H1 (cell line): ENCODE measurements around the gene MYBPHL. TPM values are rescaled to one million over a fixed set of nuclear protein-coding genes. Genes with fewer than 3 reads are reported as not detected.

Experiments
- CTCF ChIA-PET: fragments of 300-600 bp; sonication (Branson Sonifier 250); formaldehyde crosslinking; loops from one replicate; lab custom pipeline; 2021; ENCODE audit not compliant: partially characterized antibody; lab: Charles Lee
- POLR2A ChIA-PET: fragments of 300-600 bp; sonication (Branson Sonifier 250); formaldehyde crosslinking; loops from one replicate; lab custom pipeline; 2021; ENCODE audit warnings: inconsistent platforms; ENCODE audit not compliant: partially characterized antibody; lab: Charles Lee
- DNase-seq, 2 experiments: peaks; one replicate each; pipeline versions ENCODE4 v3.0.0 to v3.0.0-alpha.2; 2010 to 2022; ENCODE audit warnings: low spot score in 2 of 2, low read depth in 1 of 2, mixed read lengths in 1 of 2
- FAIRE-seq: peaks from 2 replicates; lab custom pipeline; 2011; peaks lifted over from hg19 to GRCh38; lab: Jason Lieb, UNC
- H2AFZ ChIP-seq: 2 replicates; pipeline ENCODE4 v1.8.1; 2012; ENCODE audit warnings: low read length, inconsistent platforms
- H2AK5ac ChIP-seq: 2 replicates; pipeline ENCODE4 v1.6.1; 2013; ENCODE audit warnings: low read depth, low read length
- H2BK120ac ChIP-seq: replicated peaks from 2 replicates; pipeline ENCODE3; 2013; ENCODE audit warnings: low read depth, low read length, inconsistent platforms
- H2BK12ac ChIP-seq: 2 replicates; pipeline ENCODE4 v1.6.1; 2013; ENCODE audit warnings: low read depth, low read length
- H2BK15ac ChIP-seq: 2 replicates; pipeline ENCODE4 v1.6.1; 2013; ENCODE audit warnings: low read length
- H2BK20ac ChIP-seq: 2 replicates; pipeline ENCODE4 v1.6.1; 2013; ENCODE audit warnings: low read length
- H2BK5ac ChIP-seq: 2 replicates; pipeline ENCODE4 v1.6.1; 2013; ENCODE audit warnings: low read depth, low read length
- H3K14ac ChIP-seq: 2 replicates; pipeline ENCODE4 v1.6.1; 2013; ENCODE audit warnings: inconsistent platforms; ENCODE audit not compliant: insufficient read length
- H3K18ac ChIP-seq: 2 replicates; pipeline ENCODE4 v1.6.1; 2013; ENCODE audit warnings: low read length; ENCODE audit errors: extremely low read depth
- H3K23ac ChIP-seq: 2 replicates; pipeline ENCODE4 v1.6.1; 2013; ENCODE audit warnings: inconsistent platforms; ENCODE audit not compliant: insufficient read length
- H3K23me2 ChIP-seq: 2 replicates; pipeline ENCODE4 v1.6.1; 2013; ENCODE audit warnings: low read depth, low read length
- H3K27ac ChIP-seq: 2 replicates; pipeline ENCODE4 v1.6.1; 2011; ENCODE audit warnings: low read depth, low read length, inconsistent platforms
- H3K27me3 ChIP-seq, 4 experiments: replicated peaks in 1 of 4; 1 replicate in 1 of 4; 2 replicates in 3 of 4; pipeline versions ENCODE4 v1.6.1 to v1.8.1; 2011 to 2013; ENCODE audit warnings: low read length in 3 of 4, mild to moderate bottlenecking in 3 of 4, inconsistent platforms in 2 of 4, mixed read lengths in 2 of 4, moderate library complexity in 1 of 4; ENCODE audit not compliant: control insufficient read depth in 3 of 4, insufficient read depth in 3 of 4; ENCODE audit errors: extremely low read depth in 1 of 4
- H3K36me3 ChIP-seq, 4 experiments: 2 replicates each; pipeline versions ENCODE4 v1.6.1 to v1.8.1; 2011 to 2013; ENCODE audit warnings: mild to moderate bottlenecking in 4 of 4, low read length in 3 of 4, moderate library complexity in 2 of 4, control low read depth in 1 of 4, inconsistent platforms in 1 of 4; ENCODE audit not compliant: insufficient read depth in 4 of 4, control insufficient read depth in 2 of 4
- H3K4ac ChIP-seq: replicated peaks from 2 replicates; pipeline ENCODE3; 2013; ENCODE audit warnings: low read length, low read depth, mixed read lengths, inconsistent platforms; ENCODE audit not compliant: insufficient read length
- H3K4me1 ChIP-seq, 4 experiments: replicated peaks in 1 of 4; 1 replicate in 1 of 4; 2 replicates in 3 of 4; pipeline versions ENCODE4 v1.6.1 to v1.8.1; 2011 to 2013; ENCODE audit warnings: low read length in 3 of 4, inconsistent platforms in 2 of 4, mixed read lengths in 1 of 4; ENCODE audit not compliant: insufficient read depth in 4 of 4, control insufficient read depth in 3 of 4
- H3K4me2 ChIP-seq, 2 experiments: 2 replicates each; pipeline versions ENCODE4 v1.6.1 to v1.8.1; 2011 to 2013; ENCODE audit warnings: low read depth in 2 of 2, low read length in 2 of 2, control low read depth in 1 of 2, inconsistent platforms in 1 of 2, mild to moderate bottlenecking in 1 of 2; ENCODE audit not compliant: insufficient read depth in 1 of 2
- H3K4me3 ChIP-seq, 4 experiments: fragments of 200-600, 300-600 bp in 1 of 4; sonication (generic), shearing (Covaris generic), sonication (Bioruptor Twin) in 1 of 4; 2 replicates each; pipeline versions ENCODE4 v1.5.1 to v1.8.1; 2011 to 2016; ENCODE audit warnings: low read length in 4 of 4, low read depth in 3 of 4, control low read depth in 2 of 4, inconsistent platforms in 2 of 4, mild to moderate bottlenecking in 2 of 4, mixed read lengths in 1 of 4, moderate library complexity in 1 of 4; ENCODE audit not compliant: insufficient read depth in 2 of 4; ENCODE audit errors: extremely low read depth in 1 of 4
- H3K56ac ChIP-seq: replicated peaks from 2 replicates; pipeline ENCODE3; 2013; ENCODE audit warnings: low read depth, mild to moderate bottlenecking, mixed read lengths, low read length, inconsistent platforms; ENCODE audit not compliant: insufficient read length
- H3K79me1 ChIP-seq: 2 replicates; pipeline ENCODE4 v1.6.1; 2013; ENCODE audit warnings: low read depth, low read length, control low read depth
- H3K79me2 ChIP-seq, 2 experiments: 2 replicates each; pipeline versions ENCODE4 v1.6.1 to v1.8.1; 2012 to 2013; ENCODE audit warnings: low read length in 2 of 2, mild to moderate bottlenecking in 2 of 2, inconsistent platforms in 1 of 2; ENCODE audit not compliant: insufficient read depth in 2 of 2, control insufficient read depth in 1 of 2
- H3K9ac ChIP-seq, 4 experiments: replicated peaks in 1 of 4; 1 replicate in 1 of 4; 2 replicates in 3 of 4; pipeline versions ENCODE4 v1.6.1 to v1.8.1; 2011 to 2013; ENCODE audit warnings: low read depth in 3 of 4, low read length in 3 of 4, control low read depth in 2 of 4, mild to moderate bottlenecking in 2 of 4, moderate library complexity in 2 of 4, inconsistent platforms in 1 of 4; ENCODE audit errors: extremely low read depth in 1 of 4
- H3K9me3 ChIP-seq, 2 experiments: 2 replicates each; pipeline versions ENCODE4 v1.6.1 to v1.8.1; 2012 to 2013; ENCODE audit warnings: mild to moderate bottlenecking in 2 of 2, moderate library complexity in 2 of 2, control low read depth in 1 of 2, inconsistent platforms in 1 of 2, low read depth in 1 of 2, low read length in 1 of 2, mixed read lengths in 1 of 2; ENCODE audit not compliant: insufficient read depth in 2 of 2
- H4K20me1 ChIP-seq, 2 experiments: replicated peaks in 1 of 2; 2 replicates each; pipeline versions ENCODE3 to v1.8.1; 2011 to 2013; ENCODE audit warnings: inconsistent platforms in 2 of 2, low read length in 2 of 2, mild to moderate bottlenecking in 1 of 2; ENCODE audit not compliant: insufficient read depth in 2 of 2, control insufficient read depth in 1 of 2
- H4K5ac ChIP-seq: 2 replicates; pipeline ENCODE4 v1.6.1; 2013; ENCODE audit warnings: low read length, low read depth, mixed read lengths, inconsistent platforms; ENCODE audit not compliant: insufficient read length
- H4K8ac ChIP-seq: 2 replicates; pipeline ENCODE4 v1.8.0; 2013; ENCODE audit warnings: mild to moderate bottlenecking, moderate library complexity, low read length, inconsistent platforms; ENCODE audit not compliant: insufficient read depth; ENCODE audit errors: extremely low read depth
- H4K91ac ChIP-seq: replicated peaks from 2 replicates; pipeline ENCODE3; 2013; ENCODE audit warnings: low read length, mixed read lengths, inconsistent platforms; ENCODE audit not compliant: insufficient read length
- CHD2 ChIP-seq: IDR thresholded peaks from 2 replicates; pipeline ENCODE4 v1.6.1; 2012; ENCODE audit warnings: low read length, improper control_type of control experiment
- KDM1A ChIP-seq: fragments of 200-600, 300-600 bp; sonication (generic); IDR thresholded peaks from 2 replicates; pipeline ENCODE4 v1.7.1; 2016; ENCODE audit warnings: mild to moderate bottlenecking, low read length, borderline replicate concordance
- NRF1 ChIP-seq: IDR thresholded peaks from 2 replicates; pipeline ENCODE4 v1.6.1; 2011; ENCODE audit warnings: mild to moderate bottlenecking, low read depth, low read length, improper control_type of control experiment
- PHF8 ChIP-seq: fragments of 200-600 bp; sonication (generic); conservative IDR thresholded peaks from 2 replicates; pipeline ENCODE4 v1.7.1; 2012; ENCODE audit warnings: low read depth, mild to moderate bottlenecking, inconsistent platforms, low read length, moderate library complexity
- SIRT6 ChIP-seq: IDR thresholded peaks from one replicate; pipeline ENCODE4 v1.7.1; 2012; ENCODE audit warnings: low read length, inconsistent platforms
- SP4 ChIP-seq: IDR thresholded peaks from 2 replicates; pipeline ENCODE4 v1.6.1; 2012; ENCODE audit warnings: low read length, inconsistent platforms
- TAF7 ChIP-seq: optimal IDR thresholded peaks from 2 replicates; pipeline ENCODE3; 2011; ENCODE audit warnings: low read depth, mild to moderate bottlenecking, inconsistent platforms, low read length, moderate library complexity, borderline replicate concordance
- WGBS, 2 experiments: shearing (Covaris generic) in 1 of 2; methylation state at CpG; one replicate each; pipeline versions ENCODE4 v1.1.6 to v1.1.7; 2013 to 2015; ENCODE audit warnings: low lambda C conversion rate in 2 of 2, mixed read lengths in 2 of 2, inconsistent platforms in 1 of 2, low coverage in 1 of 2, missing lambda C conversion rate in 1 of 2; ENCODE audit not compliant: insufficient replicate concordance in 2 of 2, insufficient coverage in 1 of 2, insufficient read length in 1 of 2; ENCODE audit errors: extremely low coverage in 1 of 2, missing lambda C conversion rate in 1 of 2; 5-methylcytosine and 5-hydroxymethylcytosine counted together
- polyA plus RNA-seq, 7 experiments: library from polyadenylated mRNA; depleted of rRNA in 3 of 7; stranded (reverse) in 5 of 7; unstranded in 2 of 7; fragments of >200 nt in 5 of 7; fragments of 200-250 nt in 2 of 7; gene quantifications; 1 replicate in 5 of 7; 2 replicates in 1 of 7; 4 replicates in 1 of 7; pipeline versions ENCODE4 v1.2.1 to v1.2.3, GENCODE V29; 2011 to 2013; ENCODE audit warnings: missing spikeins in 2 of 7, mixed read lengths in 2 of 7
- total RNA-seq: library from RNA; stranded (reverse); fragmentation: NEBNext Ultra II Directional; extraction: Animal tissue kit (Norgen Biotek cat#: 25700); gene quantifications from 2 replicates; pipeline ENCODE4 v1.2.1, GENCODE V29; 2021
- TF ChIP-seq, protein P1 (sequence below): IDR thresholded peaks from 2 replicates; pipeline ENCODE4 v1.6.1; 2012; ENCODE audit warnings: inconsistent platforms
- TF ChIP-seq, protein P2 (sequence below): IDR thresholded peaks from 2 replicates; pipeline ENCODE4 v1.6.1; 2011; ENCODE audit warnings: low read depth, mild to moderate bottlenecking, low read length; ENCODE audit not compliant: insufficient read depth

MYBPHL gene
- total and polyA plus RNA-seq, 2 of the 8 experiments (the other 6 are each of a cell fraction or from before 2014, with no cell fraction given), result 0.24 to 0.30 TPM

DNA sequence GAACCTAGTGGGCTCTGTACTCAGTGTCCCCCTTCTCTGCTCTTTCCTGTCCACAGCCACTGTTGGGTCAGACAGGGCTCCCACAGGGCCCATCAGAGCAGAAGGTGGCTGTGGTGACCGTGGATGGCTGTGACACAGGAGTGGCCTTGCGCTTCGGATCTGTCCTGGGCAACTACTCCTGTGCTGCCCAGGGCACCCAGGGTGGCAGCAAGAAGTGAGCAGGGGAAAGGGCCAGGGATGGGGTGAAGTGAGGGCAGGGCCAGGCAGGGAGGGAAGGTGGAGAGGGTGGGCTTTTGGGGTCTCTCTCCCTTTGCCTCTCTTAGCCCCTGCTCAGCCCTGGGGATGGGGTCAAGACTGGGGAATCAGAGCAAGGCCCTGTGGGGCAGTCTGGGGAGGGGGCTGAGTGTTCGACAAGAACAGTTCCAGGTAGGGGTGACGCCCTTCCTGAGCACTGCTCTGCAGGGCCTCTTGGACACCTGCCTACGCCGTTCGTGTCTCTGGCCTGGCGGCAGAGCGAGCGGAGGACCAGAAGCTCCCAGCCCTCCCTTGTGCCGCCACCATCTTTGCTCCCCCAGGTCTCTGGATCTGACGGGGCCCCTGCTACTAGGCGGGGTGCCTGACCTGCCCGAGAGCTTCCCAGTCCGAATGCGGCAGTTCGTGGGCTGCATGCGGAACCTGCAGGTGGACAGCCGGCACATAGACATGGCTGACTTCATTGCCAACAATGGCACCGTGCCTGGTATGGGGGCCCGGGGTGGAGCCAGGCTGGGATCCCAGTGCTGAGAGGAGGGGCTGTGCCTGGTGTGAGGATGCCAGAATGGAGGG is 44.4 kb downstream of the MYBPHL start:
- no peak overlapping the region for H3K9ac ChIP-seq
- no peak for TF ChIP-seq PHF8
- no peak for TF ChIP-seq KDM1A
- TF ChIP-seq, protein P1, sequence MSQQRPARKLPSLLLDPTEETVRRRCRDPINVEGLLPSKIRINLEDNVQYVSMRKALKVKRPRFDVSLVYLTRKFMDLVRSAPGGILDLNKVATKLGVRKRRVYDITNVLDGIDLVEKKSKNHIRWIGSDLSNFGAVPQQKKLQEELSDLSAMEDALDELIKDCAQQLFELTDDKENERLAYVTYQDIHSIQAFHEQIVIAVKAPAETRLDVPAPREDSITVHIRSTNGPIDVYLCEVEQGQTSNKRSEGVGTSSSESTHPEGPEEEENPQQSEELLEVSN, result no peak
- no peak for TF ChIP-seq TAF7
- TF ChIP-seq SIRT6, result no peak
- TF ChIP-seq, protein P2, sequence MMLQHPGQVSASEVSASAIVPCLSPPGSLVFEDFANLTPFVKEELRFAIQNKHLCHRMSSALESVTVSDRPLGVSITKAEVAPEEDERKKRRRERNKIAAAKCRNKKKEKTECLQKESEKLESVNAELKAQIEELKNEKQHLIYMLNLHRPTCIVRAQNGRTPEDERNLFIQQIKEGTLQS, result no peak
- no peak for TF ChIP-seq NRF1
- no peak for TF ChIP-seq CHD2
- no peak for TF ChIP-seq SP4
- no peak overlapping the region for H3K4ac ChIP-seq
- H4K5ac ChIP-seq, result no peak overlapping the region
- peaks cover 0 to 7% of the 10 kb centered on the region in 2 experiments for H4K20me1 ChIP-seq
- no peak overlapping the region for H3K18ac ChIP-seq
- H3K56ac ChIP-seq, result no peak overlapping the region
- H3K4me3 ChIP-seq, result no peak overlapping the region
- H2BK20ac ChIP-seq, result no peak overlapping the region
- H3K9me3 ChIP-seq, result no peaks in the 10 kb centered on the region
- no peak overlapping the region for H2BK120ac ChIP-seq
- H4K91ac ChIP-seq, result peak overlapping the region; percentile 36
- H3K27ac ChIP-seq, result no peak overlapping the region
- H3K27me3 ChIP-seq, result no peaks in the 10 kb centered on the region
- H3K23me2 ChIP-seq, result no peaks in the 10 kb centered on the region
- H3K4me2 ChIP-seq, result no peak overlapping the region
- CTCF ChIA-PET, result interaction anchor here (0.6 to 8.5 kb wide), 19 partner anchors 8 to 270 kb away, joined by 3 to 95 read pairs (median 6); partner anchors contain the start of gene SORT1
- H2BK12ac ChIP-seq, result no peak overlapping the region; the same call in 1 of the 2 replicates
- no peak overlapping the region for H2AFZ ChIP-seq
- no peak for DNase-seq
- H3K79me1 ChIP-seq, result no peaks in the 10 kb centered on the region
- no peak overlapping the region for H3K14ac ChIP-seq
- peaks cover 7 to 23% (median 15%) of the 10 kb centered on the region in 4 experiments; a peak in 5 of 8 replicates for H3K36me3 ChIP-seq
- 0 out of 4 replicates have a peak, but pooled peaks cover 0 to 2% of the 10 kb centered on the region in 2 experiments for H3K79me2 ChIP-seq
- WGBS, 2 experiments, result 90% methylated on average over 21 of the region's 22 CpGs; no CpG with 5 or more reads in 1 of the 2 experiments
- H2BK15ac ChIP-seq, result no peak overlapping the region
- H2BK5ac ChIP-seq, result 0 out of 2 replicates have a peak overlapping the region, but pooled peaks have one; percentile 18
- POLR2A ChIA-PET, result interaction anchor here (0.7 to 1.8 kb wide), 4 partner anchors 15 to 163 kb away, joined by 3 to 5 read pairs (median 3); no protein-coding TSS in a partner anchor
- H4K8ac ChIP-seq, result peak overlapping the region; percentile 78; the same call in 1 of the 2 replicates
- FAIRE-seq, result no peak
- no peak overlapping the region for H2AK5ac ChIP-seq
- H3K4me1 ChIP-seq, result peaks cover 0 to 11% (median 3%) of the 10 kb centered on the region in 4 experiments; a peak in 4 of 7 replicates
- H3K23ac ChIP-seq, result no peak overlapping the region
